GM12873 (cell line): Measurements from ENCODE around the gene RELCH.

Source experiments
- TF ChIP-seq, protein P1 (sequence below): IDR thresholded peaks from 2 replicates; pipeline ENCODE4 v1.5.1; 2012; ENCODE audit warnings: low read depth, mild to moderate bottlenecking, moderate library complexity, low read length, control low read depth; ENCODE audit not compliant: insufficient read depth; ENCODE audit errors: missing control alignments

The RELCH gene

GRCh38 chr18:62328586-62329525 is 141.8 kb downstream of the RELCH start:
- TF ChIP-seq, protein P1, sequence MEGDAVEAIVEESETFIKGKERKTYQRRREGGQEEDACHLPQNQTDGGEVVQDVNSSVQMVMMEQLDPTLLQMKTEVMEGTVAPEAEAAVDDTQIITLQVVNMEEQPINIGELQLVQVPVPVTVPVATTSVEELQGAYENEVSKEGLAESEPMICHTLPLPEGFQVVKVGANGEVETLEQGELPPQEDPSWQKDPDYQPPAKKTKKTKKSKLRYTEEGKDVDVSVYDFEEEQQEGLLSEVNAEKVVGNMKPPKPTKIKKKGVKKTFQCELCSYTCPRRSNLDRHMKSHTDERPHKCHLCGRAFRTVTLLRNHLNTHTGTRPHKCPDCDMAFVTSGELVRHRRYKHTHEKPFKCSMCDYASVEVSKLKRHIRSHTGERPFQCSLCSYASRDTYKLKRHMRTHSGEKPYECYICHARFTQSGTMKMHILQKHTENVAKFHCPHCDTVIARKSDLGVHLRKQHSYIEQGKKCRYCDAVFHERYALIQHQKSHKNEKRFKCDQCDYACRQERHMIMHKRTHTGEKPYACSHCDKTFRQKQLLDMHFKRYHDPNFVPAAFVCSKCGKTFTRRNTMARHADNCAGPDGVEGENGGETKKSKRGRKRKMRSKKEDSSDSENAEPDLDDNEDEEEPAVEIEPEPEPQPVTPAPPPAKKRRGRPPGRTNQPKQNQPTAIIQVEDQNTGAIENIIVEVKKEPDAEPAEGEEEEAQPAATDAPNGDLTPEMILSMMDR: no peak

DNA sequence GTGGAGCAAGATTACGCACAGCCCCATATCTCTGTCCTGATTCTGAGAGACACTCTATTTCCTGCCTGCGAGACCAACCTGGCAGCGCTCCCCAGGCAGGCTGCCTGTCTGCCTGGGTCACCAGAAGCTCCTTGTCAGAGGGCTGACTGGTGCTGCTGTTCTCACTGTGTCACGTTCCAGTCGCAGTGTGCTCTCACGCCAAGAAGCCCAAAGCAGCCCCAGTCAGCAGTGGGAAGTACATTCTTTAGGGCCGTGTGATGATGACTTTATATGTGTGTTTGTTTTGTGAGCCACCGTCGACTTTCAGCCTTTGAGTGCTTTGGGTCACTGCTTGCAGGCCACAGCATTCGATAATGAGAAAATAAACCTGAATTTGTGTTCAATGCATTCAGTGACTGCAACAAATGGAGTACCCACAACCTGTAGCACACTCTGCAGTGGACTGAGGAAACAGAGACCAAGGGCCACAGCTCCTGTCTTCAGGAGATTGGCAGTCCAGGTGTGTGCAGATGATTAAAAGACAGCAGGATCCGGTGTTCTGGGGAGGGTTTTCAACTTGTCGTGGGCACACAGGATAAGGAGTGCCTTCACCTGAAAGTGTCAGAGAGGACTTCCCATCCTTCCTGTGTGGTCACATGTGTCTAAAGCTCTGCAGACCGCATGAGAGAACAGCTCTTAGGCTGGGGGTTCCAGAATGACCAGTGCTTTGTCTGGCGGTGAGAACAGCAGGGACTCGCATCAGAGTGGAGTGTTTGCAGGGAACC is 142.8 kb downstream of the RELCH start:
- TF ChIP-seq, protein P1: no peak

- TF ChIP-seq, protein P1: no peak
Observed at GRCh38 chr18:62330650-62331049, 143.6 kb downstream of the RELCH start.

DNA sequence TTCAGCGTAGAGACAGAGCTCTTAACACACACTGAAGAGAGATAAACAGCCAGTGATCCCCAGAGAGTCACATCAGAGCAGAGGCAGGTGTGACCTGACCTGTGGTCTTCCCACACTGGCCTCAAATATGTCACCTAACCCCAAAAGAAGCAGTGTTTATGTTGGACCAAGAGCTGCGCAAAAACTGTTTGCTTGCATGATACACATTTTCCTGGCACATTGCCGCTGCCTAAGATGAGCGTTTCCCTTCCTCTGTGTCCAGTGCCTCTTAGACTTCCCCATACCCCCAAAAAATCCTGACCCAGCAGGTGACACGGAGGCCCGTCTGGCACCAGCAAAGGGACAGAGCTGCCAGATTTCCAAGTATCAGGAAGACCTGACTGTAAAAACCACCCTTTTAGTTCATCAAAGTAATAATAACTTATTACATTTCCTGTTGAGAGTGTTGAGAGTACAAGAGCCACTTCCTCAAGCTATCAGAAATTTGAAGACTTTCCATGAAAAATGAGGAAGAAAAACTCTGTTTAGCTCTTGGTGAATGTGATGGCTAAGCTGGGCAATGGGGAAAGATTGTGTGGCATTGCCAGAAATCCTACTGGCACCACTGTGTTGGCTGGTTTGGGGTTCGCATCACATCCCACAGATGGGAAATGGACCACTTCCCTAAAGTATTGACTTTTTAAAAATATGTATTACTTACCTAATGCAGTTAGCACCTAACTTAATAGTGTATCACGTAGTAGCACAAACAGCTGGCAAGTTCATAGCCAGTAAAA is 144.7 kb downstream of the RELCH start:
- TF ChIP-seq, protein P1: no peak

- TF ChIP-seq, protein P1: no peak
Observed at GRCh38 chr18:62332431-62332830, 145.4 kb downstream of the RELCH start.

DNA sequence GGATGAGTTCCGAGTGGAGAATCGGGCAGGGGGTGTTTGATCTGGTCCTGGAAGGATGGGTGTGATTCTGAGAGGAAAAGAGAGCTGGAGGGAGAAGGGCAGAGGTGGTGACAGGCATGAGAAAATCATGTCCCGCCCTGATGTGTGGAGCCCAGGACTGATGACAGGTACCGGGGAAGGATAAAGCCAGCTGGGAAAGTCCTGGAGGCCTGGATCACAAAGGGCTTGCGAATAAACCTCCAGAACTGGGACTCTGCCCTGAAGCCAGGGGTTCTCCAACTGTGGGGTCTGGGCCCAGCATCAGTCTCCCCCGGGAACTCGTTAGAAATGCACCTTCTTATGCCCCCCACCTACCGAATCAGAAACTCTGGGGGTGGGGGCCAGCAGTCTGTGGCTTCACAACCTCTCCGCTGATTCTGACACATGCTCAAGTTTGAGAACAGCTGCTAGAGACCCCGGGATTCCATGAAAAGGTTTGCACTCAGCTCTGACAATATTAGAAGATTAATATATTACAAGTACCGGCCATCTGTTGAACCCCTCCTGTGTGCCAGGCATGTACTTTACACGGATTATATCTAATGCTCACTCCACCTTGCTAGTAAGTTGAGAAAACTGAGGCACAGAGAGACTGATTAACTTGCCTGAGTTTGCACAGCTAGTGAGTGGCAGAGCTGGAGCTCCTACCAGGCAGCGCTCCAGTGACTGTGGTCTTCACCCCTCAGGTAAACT is 146.1 kb downstream of the RELCH start:
- TF ChIP-seq, protein P1: no peak
